Liver (tissue), 9 donors: ENCODE measurements around the gene FBXO28. TPM values are rescaled to one million over a fixed set of nuclear protein-coding genes. Genes with fewer than 3 reads are reported as not detected.

Source experiments
- DNase-seq: peaks from one replicate; pipeline ENCODE4 v3.0.0-alpha.2; 2017; ENCODE audit warnings: low spot score
- H3K27ac ChIP-seq, 2 donors: one replicate each; pipeline ENCODE4 v1.7.0; 2013; ENCODE audit warnings: inconsistent platforms in 2 of 2, low read length in 2 of 2, control low read depth in 1 of 2, low read depth in 1 of 2, mild to moderate bottlenecking in 1 of 2
- H3K27me3 ChIP-seq, 4 donors: one replicate each; pipeline versions ENCODE4 v1.6.1 to v1.7.0; 2013; ENCODE audit warnings: low read length in 3 of 4, inconsistent platforms in 1 of 4, mild to moderate bottlenecking in 1 of 4, moderate library complexity in 1 of 4; ENCODE audit not compliant: control insufficient read depth in 4 of 4, insufficient read depth in 4 of 4
- H3K36me3 ChIP-seq, 4 donors: one replicate each; pipeline versions ENCODE4 v1.6.1 to v1.7.0; 2013; ENCODE audit warnings: low read length in 3 of 4, mild to moderate bottlenecking in 3 of 4, low read depth in 1 of 4, moderate library complexity in 1 of 4; ENCODE audit not compliant: control insufficient read depth in 4 of 4, insufficient read depth in 3 of 4
- H3K4me1 ChIP-seq, 4 donors: one replicate each; pipeline versions ENCODE4 v1.6.1 to v1.7.0; 2013; ENCODE audit warnings: low read length in 3 of 4, mild to moderate bottlenecking in 3 of 4, moderate library complexity in 1 of 4; ENCODE audit not compliant: control insufficient read depth in 4 of 4, insufficient read depth in 4 of 4
- H3K4me3 ChIP-seq, 3 donors: one replicate each; pipeline versions ENCODE4 v1.6.1 to v1.7.0; 2013; ENCODE audit warnings: low read length in 3 of 3, control low read depth in 1 of 3, low read depth in 1 of 3, mild to moderate bottlenecking in 1 of 3
- H3K9ac ChIP-seq, 2 donors: one replicate each; pipeline ENCODE4 v1.7.0; 2013; ENCODE audit warnings: low read length in 2 of 2, mild to moderate bottlenecking in 2 of 2, moderate library complexity in 2 of 2, control low read depth in 1 of 2, low read depth in 1 of 2
- H3K9me3 ChIP-seq, 4 donors: one replicate each; pipeline versions ENCODE4 v1.6.1 to v1.7.0; 2013; ENCODE audit warnings: low read length in 3 of 4; ENCODE audit not compliant: control insufficient read depth in 4 of 4
- FOXA1 ChIP-seq: IDR thresholded peaks from 2 replicates; pipeline ENCODE4 v1.6.1; 2016; ENCODE audit warnings: antibody characterized with exemption
- GABPA ChIP-seq, 2 donors: IDR thresholded peaks in 1 of 2; conservative IDR thresholded peaks in 1 of 2; 2 replicates each; pipeline ENCODE4 v1.6.1; 2016; ENCODE audit warnings: antibody characterized with exemption in 2 of 2, mild to moderate bottlenecking in 1 of 2, moderate library complexity in 1 of 2
- HNF4A ChIP-seq, 2 donors: conservative IDR thresholded peaks; 2 replicates each; pipeline ENCODE4 v1.6.1; 2016; ENCODE audit warnings: antibody characterized with exemption in 2 of 2, mild to moderate bottlenecking in 2 of 2
- JUND ChIP-seq, 2 donors: IDR thresholded peaks; 2 replicates each; pipeline ENCODE4 v1.6.1; 2016; ENCODE audit warnings: antibody characterized with exemption in 2 of 2
- RAD21 ChIP-seq, 2 donors: IDR thresholded peaks; 2 replicates each; pipeline ENCODE4 v1.6.1; 2016; ENCODE audit warnings: antibody characterized with exemption in 2 of 2, mild to moderate bottlenecking in 2 of 2
- RXRA ChIP-seq, 2 donors: IDR thresholded peaks; 2 replicates each; pipeline ENCODE4 v1.6.1; 2017 to 2018; ENCODE audit warnings: antibody characterized with exemption in 2 of 2, mild to moderate bottlenecking in 1 of 2
- TAF1 ChIP-seq: conservative IDR thresholded peaks from 2 replicates; pipeline ENCODE4 v1.6.1; 2016; ENCODE audit warnings: antibody characterized with exemption, mild to moderate bottlenecking
- WGBS: extraction: QIAGEN DNeasy Blood & Tissue Kit; methylation state at CpG from one replicate; pipeline ENCODE4 v1.1.7; 2013; 5-methylcytosine and 5-hydroxymethylcytosine counted together
- polyA plus RNA-seq, 2 donors: library from polyadenylated mRNA; stranded (reverse) in 1 of 2; unstranded in 1 of 2; fragments of 200-250 nt in 1 of 2; fragments of >200 nt in 1 of 2; fragmentation: Nextera tagmentation in 1 of 2; extraction: Ambion mirVana in 1 of 2; gene quantifications; one replicate each; pipeline versions ENCODE4 v1.2.1 to v1.2.3, GENCODE V29; 2013 to 2015
- total RNA-seq, 2 donors: library from RNA; depleted of rRNA; stranded (reverse); fragments of >200 nt; gene quantifications; one replicate each; pipeline ENCODE4 v1.2.3, GENCODE V29; 2014
- TF ChIP-seq, protein P1 (sequence below): IDR thresholded peaks from 2 replicates; pipeline ENCODE4 v1.6.1; 2016; ENCODE audit warnings: antibody characterized with exemption
- TF ChIP-seq, protein P2 (sequence below): IDR thresholded peaks from 2 replicates; pipeline ENCODE4 v1.6.1; 2016; ENCODE audit warnings: antibody characterized with exemption
- TF ChIP-seq, protein P3 (sequence below): IDR thresholded peaks from 2 replicates; pipeline ENCODE4 v1.6.1; 2016; ENCODE audit warnings: antibody characterized with exemption, mild to moderate bottlenecking
- donor health status: healthy.
- donor health status: healthy.
- donor health status: healthy.
- donor health status: healthy.
- donor health status: healthy.

The FBXO28 gene
- total and polyA plus RNA-seq, 4 donors = 6.7 to 23.1 (median 13.1) TPM

DNA sequence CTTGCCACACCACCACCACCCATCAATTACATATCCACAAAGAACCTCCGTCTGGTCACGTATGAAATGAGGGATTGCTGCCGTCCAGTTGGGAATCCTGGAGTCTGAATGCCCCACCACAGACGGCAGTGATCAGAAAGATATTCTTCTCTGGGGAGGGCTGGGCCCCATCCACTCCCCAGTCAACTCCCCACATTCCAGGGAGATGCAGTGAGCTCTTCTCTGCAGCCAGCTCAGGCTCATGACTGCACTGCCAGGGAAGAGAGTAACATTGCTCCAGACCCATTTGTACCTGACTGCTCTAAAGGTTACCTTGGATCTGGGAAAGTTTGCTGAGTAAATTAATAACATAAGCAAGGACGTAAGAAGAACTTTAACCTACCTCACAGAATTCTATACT is 87.5 kb downstream of the FBXO28 start:
- no peaks in the 10 kb centered on the region for H3K36me3 ChIP-seq
- WGBS = 83% methylated on average over 5 of the region's 5 CpGs
- DNase-seq = no peak
- H3K9ac ChIP-seq = no peak overlapping the region
- H3K4me3 ChIP-seq = no peak overlapping the region
- no peak overlapping the region for H3K27ac ChIP-seq
- TF ChIP-seq GABPA (IDR thresholded peaks at IDR 0.05 in 1 of 2, conservative IDR thresholded peaks at IDR 0.05 in 1 of 2) (no peak), RAD21 (IDR thresholded peaks at IDR 0.05) (no peak), RXRA (IDR thresholded peaks at IDR 0.05) (no peak), JUND (IDR thresholded peaks at IDR 0.05) (no peak), HNF4A (conservative IDR thresholded peaks at IDR 0.05) (no peak), FOXA1 (no peak)
- TF ChIP-seq, protein P1, sequence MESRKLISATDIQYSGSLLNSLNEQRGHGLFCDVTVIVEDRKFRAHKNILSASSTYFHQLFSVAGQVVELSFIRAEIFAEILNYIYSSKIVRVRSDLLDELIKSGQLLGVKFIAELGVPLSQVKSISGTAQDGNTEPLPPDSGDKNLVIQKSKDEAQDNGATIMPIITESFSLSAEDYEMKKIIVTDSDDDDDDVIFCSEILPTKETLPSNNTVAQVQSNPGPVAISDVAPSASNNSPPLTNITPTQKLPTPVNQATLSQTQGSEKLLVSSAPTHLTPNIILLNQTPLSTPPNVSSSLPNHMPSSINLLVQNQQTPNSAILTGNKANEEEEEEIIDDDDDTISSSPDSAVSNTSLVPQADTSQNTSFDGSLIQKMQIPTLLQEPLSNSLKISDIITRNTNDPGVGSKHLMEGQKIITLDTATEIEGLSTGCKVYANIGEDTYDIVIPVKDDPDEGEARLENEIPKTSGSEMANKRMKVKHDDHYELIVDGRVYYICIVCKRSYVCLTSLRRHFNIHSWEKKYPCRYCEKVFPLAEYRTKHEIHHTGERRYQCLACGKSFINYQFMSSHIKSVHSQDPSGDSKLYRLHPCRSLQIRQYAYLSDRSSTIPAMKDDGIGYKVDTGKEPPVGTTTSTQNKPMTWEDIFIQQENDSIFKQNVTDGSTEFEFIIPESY = no peak
- TF ChIP-seq, protein P2, sequence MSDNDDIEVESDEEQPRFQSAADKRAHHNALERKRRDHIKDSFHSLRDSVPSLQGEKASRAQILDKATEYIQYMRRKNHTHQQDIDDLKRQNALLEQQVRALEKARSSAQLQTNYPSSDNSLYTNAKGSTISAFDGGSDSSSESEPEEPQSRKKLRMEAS = no peak
- TF ChIP-seq, protein P3, sequence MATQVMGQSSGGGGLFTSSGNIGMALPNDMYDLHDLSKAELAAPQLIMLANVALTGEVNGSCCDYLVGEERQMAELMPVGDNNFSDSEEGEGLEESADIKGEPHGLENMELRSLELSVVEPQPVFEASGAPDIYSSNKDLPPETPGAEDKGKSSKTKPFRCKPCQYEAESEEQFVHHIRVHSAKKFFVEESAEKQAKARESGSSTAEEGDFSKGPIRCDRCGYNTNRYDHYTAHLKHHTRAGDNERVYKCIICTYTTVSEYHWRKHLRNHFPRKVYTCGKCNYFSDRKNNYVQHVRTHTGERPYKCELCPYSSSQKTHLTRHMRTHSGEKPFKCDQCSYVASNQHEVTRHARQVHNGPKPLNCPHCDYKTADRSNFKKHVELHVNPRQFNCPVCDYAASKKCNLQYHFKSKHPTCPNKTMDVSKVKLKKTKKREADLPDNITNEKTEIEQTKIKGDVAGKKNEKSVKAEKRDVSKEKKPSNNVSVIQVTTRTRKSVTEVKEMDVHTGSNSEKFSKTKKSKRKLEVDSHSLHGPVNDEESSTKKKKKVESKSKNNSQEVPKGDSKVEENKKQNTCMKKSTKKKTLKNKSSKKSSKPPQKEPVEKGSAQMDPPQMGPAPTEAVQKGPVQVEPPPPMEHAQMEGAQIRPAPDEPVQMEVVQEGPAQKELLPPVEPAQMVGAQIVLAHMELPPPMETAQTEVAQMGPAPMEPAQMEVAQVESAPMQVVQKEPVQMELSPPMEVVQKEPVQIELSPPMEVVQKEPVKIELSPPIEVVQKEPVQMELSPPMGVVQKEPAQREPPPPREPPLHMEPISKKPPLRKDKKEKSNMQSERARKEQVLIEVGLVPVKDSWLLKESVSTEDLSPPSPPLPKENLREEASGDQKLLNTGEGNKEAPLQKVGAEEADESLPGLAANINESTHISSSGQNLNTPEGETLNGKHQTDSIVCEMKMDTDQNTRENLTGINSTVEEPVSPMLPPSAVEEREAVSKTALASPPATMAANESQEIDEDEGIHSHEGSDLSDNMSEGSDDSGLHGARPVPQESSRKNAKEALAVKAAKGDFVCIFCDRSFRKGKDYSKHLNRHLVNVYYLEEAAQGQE = no peak
- no peaks in the 10 kb centered on the region for H3K27me3 ChIP-seq
- no peaks in the 10 kb centered on the region for H3K9me3 ChIP-seq
- peaks cover 7 to 29% (median 27%) of the 10 kb centered on the region in 4 donors for H3K4me1 ChIP-seq

DNA sequence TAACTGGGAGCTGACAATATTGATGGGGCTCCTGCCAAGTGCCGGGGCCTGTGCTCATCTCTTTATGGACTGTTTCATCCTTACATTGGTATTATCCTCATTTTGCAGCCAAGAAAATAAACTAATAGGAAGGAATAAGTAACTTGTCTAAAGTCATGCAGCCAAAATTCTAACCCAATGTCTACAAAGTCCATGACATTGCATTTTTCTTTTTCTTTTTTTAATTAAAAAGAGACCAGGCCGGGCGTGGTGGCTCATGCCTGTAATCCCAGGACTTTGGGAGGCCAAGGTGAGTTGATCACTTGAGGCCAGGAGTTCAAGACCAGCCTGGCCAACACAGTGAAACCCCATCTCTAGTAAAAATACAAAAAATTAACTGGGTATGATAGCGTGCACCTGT is 87.9 kb downstream of the FBXO28 start:
- Histone ChIP-seq H3K4me3 (no peak overlapping the region), H3K9ac (no peak overlapping the region), H3K36me3 (no peaks in the 10 kb centered on the region), H3K27ac (no peak overlapping the region), H3K9me3 (no peaks in the 10 kb centered on the region), H3K4me1 (peaks cover 7 to 27% (median 26%) of the 10 kb centered on the region in 4 donors), H3K27me3 (no peaks in the 10 kb centered on the region)
- TF ChIP-seq GABPA (IDR thresholded peaks at IDR 0.05 in 1 of 2, conservative IDR thresholded peaks at IDR 0.05 in 1 of 2) (no peak), RXRA (IDR thresholded peaks at IDR 0.05) (no peak), RAD21 (IDR thresholded peaks at IDR 0.05) (no peak), HNF4A (conservative IDR thresholded peaks at IDR 0.05) (no peak), TAF1 (no peak)
- TF ChIP-seq, protein P3 = no peak
- no peak for DNase-seq
- WGBS = 97% methylated on average over 4 of the region's 4 CpGs
